ENCODE results near the gene PAFAH2. TPM values are rescaled to one million over a fixed set of nuclear protein-coding genes. Genes with fewer than 3 reads are reported as not detected.
A peak's percentile ranks its signal among the peaks of the same experiment; 100 is the strongest.

Gene PAFAH2
- total RNA-seq, 4 donors from 2014 or later, result 6.3 to 19.2 (median 9.3) TPM

DNA sequence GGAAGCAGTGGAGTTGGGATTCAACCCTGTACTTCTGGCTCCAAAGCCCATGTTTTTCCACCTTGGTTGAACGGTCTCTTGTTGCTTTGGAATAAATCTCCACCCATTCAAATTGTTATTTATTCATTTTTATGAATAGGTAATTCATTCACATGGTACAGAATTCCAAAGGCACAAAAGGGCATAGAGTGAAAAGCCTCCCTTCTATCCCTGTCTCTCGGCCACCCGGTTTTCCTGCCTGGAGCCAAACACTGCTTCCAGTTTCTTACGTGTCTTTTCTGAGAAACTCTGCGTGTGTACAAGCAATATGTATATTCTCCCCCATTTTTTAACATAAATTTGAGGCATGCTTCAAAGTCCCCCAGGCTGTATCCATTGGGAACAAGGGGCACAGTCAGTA lies 27.7 kb upstream of the PAFAH2 start:
- no peaks in the 10 kb centered on the region for H3K36me3 ChIP-seq
- no peak for DNase-seq (ENCODE audit: low spot score in 2 of 2)
- peak overlapping the region; percentile 55 to 87 (median 65) for H3K27ac ChIP-seq
- H3K27me3 ChIP-seq, result no peaks in the 10 kb centered on the region
- H3K9me3 ChIP-seq, result no peaks in the 10 kb centered on the region
- H3K4me3 ChIP-seq, result peak overlapping the region in 2 of 4 donors; percentile 9 to 49
- H3K4me1 ChIP-seq, result peaks cover 0 to 73% (median 13%) of the 10 kb centered on the region in 4 donors
- 47 to 48% methylated on average over 5 of the region's 5 CpGs for WGBS, 2 donors
- TF ChIP-seq, protein P1, sequence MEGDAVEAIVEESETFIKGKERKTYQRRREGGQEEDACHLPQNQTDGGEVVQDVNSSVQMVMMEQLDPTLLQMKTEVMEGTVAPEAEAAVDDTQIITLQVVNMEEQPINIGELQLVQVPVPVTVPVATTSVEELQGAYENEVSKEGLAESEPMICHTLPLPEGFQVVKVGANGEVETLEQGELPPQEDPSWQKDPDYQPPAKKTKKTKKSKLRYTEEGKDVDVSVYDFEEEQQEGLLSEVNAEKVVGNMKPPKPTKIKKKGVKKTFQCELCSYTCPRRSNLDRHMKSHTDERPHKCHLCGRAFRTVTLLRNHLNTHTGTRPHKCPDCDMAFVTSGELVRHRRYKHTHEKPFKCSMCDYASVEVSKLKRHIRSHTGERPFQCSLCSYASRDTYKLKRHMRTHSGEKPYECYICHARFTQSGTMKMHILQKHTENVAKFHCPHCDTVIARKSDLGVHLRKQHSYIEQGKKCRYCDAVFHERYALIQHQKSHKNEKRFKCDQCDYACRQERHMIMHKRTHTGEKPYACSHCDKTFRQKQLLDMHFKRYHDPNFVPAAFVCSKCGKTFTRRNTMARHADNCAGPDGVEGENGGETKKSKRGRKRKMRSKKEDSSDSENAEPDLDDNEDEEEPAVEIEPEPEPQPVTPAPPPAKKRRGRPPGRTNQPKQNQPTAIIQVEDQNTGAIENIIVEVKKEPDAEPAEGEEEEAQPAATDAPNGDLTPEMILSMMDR (IDR thresholded peaks at IDR 0.05), result no peak
- TF ChIP-seq EP300 (IDR thresholded peaks at IDR 0.05) (no peak), POLR2A (IDR thresholded peaks at IDR 0.05) (no peak)

DNA sequence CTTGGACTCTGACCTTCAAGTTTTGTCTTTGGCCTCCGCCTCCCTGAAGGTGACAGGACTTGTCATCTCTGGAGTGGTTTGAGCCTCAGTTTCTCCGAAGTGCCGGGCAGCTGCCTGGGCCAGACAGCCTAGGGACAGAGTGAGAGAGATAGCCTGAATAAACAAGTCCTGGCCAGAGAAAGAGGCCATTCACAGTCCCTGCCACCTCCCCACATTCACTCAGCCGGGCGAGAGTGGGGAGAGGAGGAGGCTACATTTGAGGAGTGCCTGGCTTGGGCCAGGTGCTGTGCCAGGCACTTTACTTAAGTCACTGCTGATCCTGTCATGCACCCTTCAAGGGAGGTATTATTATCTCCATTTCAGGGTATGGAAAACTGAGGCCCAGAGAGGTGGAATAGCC lies 27.2 kb upstream of the PAFAH2 start:
- H3K4me3 ChIP-seq, result peak overlapping the region in 3 of 4 donors; percentile 8 to 49 (median 9)
- H3K4me1 ChIP-seq, result peaks cover 0 to 77% (median 13%) of the 10 kb centered on the region in 4 donors
- no peaks in the 10 kb centered on the region for H3K36me3 ChIP-seq
- WGBS, 2 donors, result 45 to 76% methylated on average over 5 of the region's 5 CpGs
- no peaks in the 10 kb centered on the region for H3K27me3 ChIP-seq
- peak overlapping the region; percentile 55 to 87 (median 65) for H3K27ac ChIP-seq
- H3K9me3 ChIP-seq, result no peaks in the 10 kb centered on the region
- no peak for TF ChIP-seq EP300 (IDR thresholded peaks at IDR 0.05)
- TF ChIP-seq, protein P1 (IDR thresholded peaks at IDR 0.05), result no peak
- TF ChIP-seq POLR2A (IDR thresholded peaks at IDR 0.05), result no peak
- DNase-seq (ENCODE audit: low spot score in 2 of 2), result no peak

DNA sequence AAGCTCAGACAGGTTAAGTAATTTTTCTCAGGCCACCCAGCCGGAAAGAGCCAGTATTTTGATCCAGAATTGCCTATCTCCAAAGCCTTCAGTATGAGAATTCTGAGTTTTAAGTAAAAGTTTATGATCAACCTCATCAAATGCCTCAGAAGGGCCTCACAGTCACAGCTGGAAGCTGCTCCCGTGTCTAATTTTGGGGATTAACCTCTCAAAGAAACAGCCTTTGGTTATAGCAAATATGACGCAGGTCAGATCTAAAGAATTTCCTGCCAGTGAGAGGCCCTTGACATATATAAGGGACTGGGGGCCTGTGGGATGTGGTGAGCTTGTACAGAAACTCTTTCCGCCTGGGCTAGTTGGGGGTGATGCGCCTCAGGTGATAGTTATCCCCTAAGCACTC lies 26.0 kb upstream of the PAFAH2 start:
- no peak for DNase-seq (ENCODE audit: low spot score in 2 of 2)
- Histone ChIP-seq H3K9me3 (no peaks in the 10 kb centered on the region), H3K27me3 (no peaks in the 10 kb centered on the region), H3K4me3 (peak overlapping the region; percentile 8 to 49 (median 33)), H3K4me1 (peaks cover 0 to 72% (median 12%) of the 10 kb centered on the region in 4 donors), H3K36me3 (no peaks in the 10 kb centered on the region), H3K27ac (peak overlapping the region; percentile 40 to 87 (median 65))
- 67 to 78% methylated on average over 5 of the region's 5 CpGs for WGBS, 2 donors
- TF ChIP-seq POLR2A (IDR thresholded peaks at IDR 0.05) (no peak), EP300 (IDR thresholded peaks at IDR 0.05) (no peak)
- TF ChIP-seq, protein P1 (IDR thresholded peaks at IDR 0.05), result no peak

DNA sequence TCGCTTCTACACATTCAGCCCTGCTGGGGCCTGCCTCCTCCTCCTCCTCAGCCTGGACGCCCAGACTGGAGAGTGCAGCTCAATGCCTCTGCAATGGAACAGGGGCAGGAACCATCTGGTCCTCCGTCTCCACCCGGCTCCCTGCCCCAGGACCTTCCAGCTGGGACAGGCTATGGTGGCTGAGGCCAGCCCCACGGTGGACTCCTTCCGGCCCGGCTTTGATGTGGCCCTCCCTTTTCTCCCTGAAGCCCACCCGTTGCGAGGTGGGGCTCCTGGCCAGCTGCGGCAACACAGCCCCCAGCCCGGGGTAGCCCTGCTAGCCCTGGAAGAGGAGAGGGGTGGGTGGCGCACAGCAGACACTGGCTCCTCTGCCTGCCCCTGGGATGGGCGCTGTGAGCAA lies 25.1 kb upstream of the PAFAH2 start:
- no peaks in the 10 kb centered on the region for H3K27me3 ChIP-seq
- 54 to 59% methylated on average over 12 to 13 of the region's 13 CpGs for WGBS, 2 donors
- TF ChIP-seq EP300 (IDR thresholded peaks at IDR 0.05) (no peak), POLR2A (IDR thresholded peaks at IDR 0.05) (no peak)
- TF ChIP-seq, protein P1 (IDR thresholded peaks at IDR 0.05), result no peak
- no peaks in the 10 kb centered on the region for H3K9me3 ChIP-seq
- peaks cover 0 to 63% (median 10%) of the 10 kb centered on the region in 4 donors for H3K4me1 ChIP-seq
- DNase-seq (ENCODE audit: low spot score in 2 of 2), result no peak
- no peaks in the 10 kb centered on the region for H3K36me3 ChIP-seq
- peak overlapping the region; percentile 55 to 87 (median 65) for H3K27ac ChIP-seq
- peak overlapping the region; percentile 8 to 49 (median 33) for H3K4me3 ChIP-seq

DNA sequence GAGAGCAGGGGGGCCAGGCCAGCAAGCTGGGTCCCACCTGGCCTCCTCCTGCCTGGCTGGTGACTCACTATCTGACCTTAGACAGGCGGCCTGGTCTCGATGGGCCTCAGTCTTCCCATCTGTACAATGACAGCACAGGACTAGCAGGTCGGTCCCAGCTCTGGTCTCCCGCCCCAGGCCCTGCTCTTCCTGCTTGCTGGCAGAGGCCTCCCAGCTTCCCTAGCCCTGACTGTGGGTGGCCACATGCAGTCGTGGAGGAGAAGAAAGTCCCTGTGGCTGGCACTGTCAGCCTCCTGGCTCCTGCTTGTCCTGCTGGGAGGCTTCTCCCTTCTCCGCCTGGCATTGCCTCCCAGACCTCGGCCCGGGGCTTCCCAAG lies 24.5 kb upstream of the PAFAH2 start:
- no peak for DNase-seq (ENCODE audit: low spot score in 2 of 2)
- Histone ChIP-seq H3K27me3 (no peaks in the 10 kb centered on the region), H3K36me3 (no peaks in the 10 kb centered on the region), H3K27ac (peak overlapping the region; percentile 55 to 87 (median 65)), H3K9me3 (no peaks in the 10 kb centered on the region), H3K4me1 (peaks cover 0 to 59% (median 10%) of the 10 kb centered on the region in 4 donors), H3K4me3 (peak overlapping the region in 3 of 4 donors; percentile 30 to 49 (median 36))
- 29 to 75% methylated on average over 4 to 5 of the region's 8 CpGs for whole genome bisulfite sequencing, 2 donors
- TF ChIP-seq POLR2A (IDR thresholded peaks at IDR 0.05), result no peak
- no peak for TF ChIP-seq EP300 (IDR thresholded peaks at IDR 0.05)
- TF ChIP-seq, protein P1 (IDR thresholded peaks at IDR 0.05), result no peak
